ENCODE data around the gene HJURP.

DNA sequence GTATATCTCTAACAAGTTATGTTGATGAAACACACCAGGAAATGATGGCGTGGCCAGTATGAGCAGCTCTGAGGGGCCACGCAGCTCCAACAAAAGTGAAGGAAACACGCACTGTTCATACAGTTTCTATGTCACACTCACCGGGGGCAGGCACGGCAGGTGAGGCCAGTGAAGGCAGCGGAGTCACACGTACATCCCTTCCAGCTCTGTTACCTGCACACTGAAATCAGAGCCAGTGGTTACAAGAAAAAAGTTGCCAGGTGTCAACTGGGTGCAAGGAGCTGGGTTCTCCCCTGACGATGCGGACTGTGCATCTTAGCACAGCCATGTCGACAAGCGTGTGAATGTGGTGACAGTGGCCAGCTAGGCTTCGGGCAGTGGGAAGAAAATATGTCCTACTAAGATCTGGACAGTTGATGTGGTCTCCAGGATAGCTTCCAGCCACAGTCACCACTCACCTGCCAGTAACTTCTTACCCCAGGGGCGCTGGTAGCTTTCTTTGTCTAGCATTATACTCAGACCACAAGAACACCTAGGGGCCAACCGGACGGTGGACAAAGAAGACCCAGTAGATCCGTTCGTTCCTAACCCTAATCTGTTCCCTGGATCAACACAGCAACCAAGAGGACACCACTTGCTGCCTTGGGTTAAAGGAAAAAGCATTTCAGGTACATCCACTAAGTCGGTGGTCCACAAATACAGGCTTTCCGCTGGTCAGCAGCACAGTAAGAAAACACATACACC is 10.1 kb downstream of the HJURP start:
- TF ChIP-seq POLR2A (IDR thresholded peaks at IDR 0.05), result no peak
- TF ChIP-seq, protein P1, sequence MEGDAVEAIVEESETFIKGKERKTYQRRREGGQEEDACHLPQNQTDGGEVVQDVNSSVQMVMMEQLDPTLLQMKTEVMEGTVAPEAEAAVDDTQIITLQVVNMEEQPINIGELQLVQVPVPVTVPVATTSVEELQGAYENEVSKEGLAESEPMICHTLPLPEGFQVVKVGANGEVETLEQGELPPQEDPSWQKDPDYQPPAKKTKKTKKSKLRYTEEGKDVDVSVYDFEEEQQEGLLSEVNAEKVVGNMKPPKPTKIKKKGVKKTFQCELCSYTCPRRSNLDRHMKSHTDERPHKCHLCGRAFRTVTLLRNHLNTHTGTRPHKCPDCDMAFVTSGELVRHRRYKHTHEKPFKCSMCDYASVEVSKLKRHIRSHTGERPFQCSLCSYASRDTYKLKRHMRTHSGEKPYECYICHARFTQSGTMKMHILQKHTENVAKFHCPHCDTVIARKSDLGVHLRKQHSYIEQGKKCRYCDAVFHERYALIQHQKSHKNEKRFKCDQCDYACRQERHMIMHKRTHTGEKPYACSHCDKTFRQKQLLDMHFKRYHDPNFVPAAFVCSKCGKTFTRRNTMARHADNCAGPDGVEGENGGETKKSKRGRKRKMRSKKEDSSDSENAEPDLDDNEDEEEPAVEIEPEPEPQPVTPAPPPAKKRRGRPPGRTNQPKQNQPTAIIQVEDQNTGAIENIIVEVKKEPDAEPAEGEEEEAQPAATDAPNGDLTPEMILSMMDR (IDR thresholded peaks at IDR 0.05), result no peak

Measured in gastroesophageal sphincter (tissue), 3 donors.